IMR-90 (cell line): ENCODE measurements around the gene GDPD5. TPM values are rescaled to one million over a fixed set of nuclear protein-coding genes. Genes with fewer than 3 reads are reported as not detected.

Experiments
- ATAC-seq: fragments of 200-7000 bp; cut with Tn5 transposase; 2 replicates; pipeline ENCODE4 v1.9.1; 2020; ENCODE audit warnings: low read depth, mild to moderate bottlenecking, moderate library complexity
- BruUV-seq: library from RNA; stranded (reverse); fragments of 400-500 nt; replicated peaks from 2 replicates; lab custom pipeline; 2021; lab: Mats Ljungman, UMichigan
- CTCF ChIA-PET: fragments of 300-600 bp; formaldehyde crosslinking; extraction: SDS; loops from one replicate; lab custom pipeline; 2021; ENCODE audit warnings: antibody characterized with exemption; lab: Yijun Ruan, JAX
- POLR2A ChIA-PET: fragments of 300-600 bp; sonication (Branson Sonifier 250); formaldehyde crosslinking; loops from one replicate; lab custom pipeline; 2022; ENCODE audit warnings: antibody characterized with exemption; ENCODE audit not compliant: unreplicated experiment; lab: Charles Lee
- DNase-seq: peaks from one replicate; pipeline ENCODE4 v3.0.0; 2013
- H2AFZ ChIP-seq: replicated peaks from 2 replicates; pipeline ENCODE3; 2013; ENCODE audit warnings: low read length, mild to moderate bottlenecking; ENCODE audit not compliant: poor library complexity
- H2AK5ac ChIP-seq: 2 replicates; pipeline ENCODE4 v1.6.1; 2013; ENCODE audit warnings: low read depth, low read length, inconsistent platforms
- H2AK9ac ChIP-seq: replicated peaks from 2 replicates; pipeline ENCODE3; 2013; ENCODE audit warnings: mild to moderate bottlenecking, low read depth, low read length, moderate library complexity; ENCODE audit not compliant: poor library complexity
- H2BK120ac ChIP-seq: 2 replicates; pipeline ENCODE4 v1.6.1; 2013; ENCODE audit warnings: low read depth, low read length, inconsistent platforms
- H2BK15ac ChIP-seq: 3 replicates; pipeline ENCODE4 v1.6.1; 2013; ENCODE audit warnings: low read depth, low read length, inconsistent platforms
- H2BK20ac ChIP-seq: 2 replicates; pipeline ENCODE4 v1.6.1; 2013; ENCODE audit warnings: low read depth, mild to moderate bottlenecking, inconsistent platforms, low read length, moderate library complexity
- H2BK5ac ChIP-seq: 2 replicates; pipeline ENCODE4 v1.6.1; 2013; ENCODE audit warnings: mild to moderate bottlenecking, low read depth, low read length, inconsistent platforms; ENCODE audit not compliant: poor library complexity, severe bottlenecking
- H3K14ac ChIP-seq: replicated peaks from 2 replicates; pipeline ENCODE4 v1.6.1; 2013; ENCODE audit warnings: low read depth, low read length, inconsistent platforms
- H3K18ac ChIP-seq: 2 replicates; pipeline ENCODE4 v1.6.1; 2013; ENCODE audit warnings: low read depth, low read length, control low read depth
- H3K23ac ChIP-seq: 2 replicates; pipeline ENCODE4 v1.6.1; 2013; ENCODE audit warnings: low read depth, low read length, inconsistent platforms
- H3K27ac ChIP-seq: 2 replicates; pipeline ENCODE4 v1.5.1; 2013; ENCODE audit warnings: mild to moderate bottlenecking, control low read depth, low read length; ENCODE audit not compliant: insufficient read depth
- H3K27me3 ChIP-seq: 2 replicates; pipeline ENCODE4 v1.6.1; 2013; ENCODE audit warnings: low read length; ENCODE audit not compliant: control insufficient read depth, insufficient read depth
- H3K36me3 ChIP-seq: 2 replicates; pipeline ENCODE4 v1.6.1; 2013; ENCODE audit warnings: low read length, mixed read lengths; ENCODE audit not compliant: control insufficient read depth, insufficient read depth
- H3K4ac ChIP-seq: 2 replicates; pipeline ENCODE4 v1.6.1; 2013; ENCODE audit warnings: low read depth, low read length, inconsistent platforms
- H3K4me1 ChIP-seq: 2 replicates; pipeline ENCODE4 v1.6.1; 2013; ENCODE audit warnings: low read length, mixed read lengths; ENCODE audit not compliant: control insufficient read depth, insufficient read depth
- H3K4me2 ChIP-seq: 2 replicates; pipeline ENCODE4 v1.6.1; 2013; ENCODE audit warnings: low read depth, mild to moderate bottlenecking, control low read depth, low read length, moderate library complexity
- H3K4me3 ChIP-seq: 2 replicates; pipeline ENCODE4 v1.5.1; 2013; ENCODE audit warnings: low read depth, mild to moderate bottlenecking, control low read depth, low read length, moderate library complexity; ENCODE audit not compliant: insufficient read depth
- H3K56ac ChIP-seq: 2 replicates; pipeline ENCODE4 v1.6.1; 2013; ENCODE audit warnings: low read length, inconsistent platforms; ENCODE audit not compliant: insufficient read depth; ENCODE audit errors: extremely low read depth
- H3K79me1 ChIP-seq, 2 experiments: 2 replicates each; pipeline ENCODE4 v1.6.1; 2013; ENCODE audit warnings: low read length in 2 of 2, inconsistent platforms in 1 of 2, low read depth in 1 of 2
- H3K9ac ChIP-seq: 2 replicates; pipeline ENCODE4 v1.6.1; 2013; ENCODE audit warnings: low read depth, low read length, control low read depth
- H3K9me1 ChIP-seq: 2 replicates; pipeline ENCODE4 v1.6.1; 2013; ENCODE audit warnings: low read length, inconsistent platforms; ENCODE audit not compliant: insufficient read depth
- H3K9me3 ChIP-seq: 2 replicates; pipeline ENCODE4 v1.6.1; 2013; ENCODE audit warnings: low read length; ENCODE audit not compliant: control insufficient read depth, insufficient read depth
- H4K20me1 ChIP-seq: 2 replicates; pipeline ENCODE4 v1.6.1; 2013; ENCODE audit warnings: low read length, inconsistent platforms; ENCODE audit not compliant: insufficient read depth
- H4K5ac ChIP-seq: 2 replicates; pipeline ENCODE4 v1.6.1; 2013; ENCODE audit warnings: mild to moderate bottlenecking, low read depth, low read length, control low read depth
- H4K8ac ChIP-seq, 2 experiments: 2 replicates each; pipeline ENCODE4 v1.6.1; 2013; ENCODE audit warnings: low read depth in 2 of 2, low read length in 2 of 2, control low read depth in 1 of 2, inconsistent platforms in 1 of 2
- H4K91ac ChIP-seq: 2 replicates; pipeline ENCODE4 v1.6.1; 2013; ENCODE audit warnings: low read depth, low read length, inconsistent platforms; ENCODE audit not compliant: insufficient read depth
- BHLHE40 ChIP-seq: fragments of 150-350 bp; IDR thresholded peaks from 2 replicates; pipeline ENCODE4 v1.6.1; 2016; ENCODE audit warnings: mild to moderate bottlenecking, low read depth, low read length
- CEBPB ChIP-seq: IDR thresholded peaks from 2 replicates; pipeline ENCODE4 v1.6.1; 2012; ENCODE audit warnings: low read depth, low read length, improper control_type of control experiment
- CHD1 ChIP-seq: IDR thresholded peaks from 2 replicates; pipeline ENCODE4 v1.6.1; 2012; ENCODE audit warnings: low read depth, low read length, improper control_type of control experiment
- FOS ChIP-seq: fragments of 150-350 bp; IDR thresholded peaks from 2 replicates; pipeline ENCODE4 v1.6.1; 2016; ENCODE audit warnings: low read depth, low read length
- MAZ ChIP-seq: IDR thresholded peaks from 2 replicates; pipeline ENCODE4 v1.6.1; 2012; ENCODE audit warnings: low read depth, mild to moderate bottlenecking, low read length, improper control_type of control experiment, moderate library complexity, borderline replicate concordance
- MXI1 ChIP-seq: IDR thresholded peaks from 2 replicates; pipeline ENCODE4 v1.6.1; 2012; ENCODE audit warnings: low read depth, mild to moderate bottlenecking, low read length, moderate library complexity, borderline replicate concordance
- POLR2A ChIP-seq: IDR thresholded peaks from 2 replicates; pipeline ENCODE4 v1.6.1; 2012; ENCODE audit warnings: mild to moderate bottlenecking, low read depth, low read length
- RCOR1 ChIP-seq: IDR thresholded peaks from 2 replicates; pipeline ENCODE4 v1.6.1; 2012; ENCODE audit warnings: mild to moderate bottlenecking, low read length, improper control_type of control experiment; ENCODE audit not compliant: insufficient replicate concordance
- RFX5 ChIP-seq: IDR thresholded peaks from 2 replicates; pipeline ENCODE4 v1.8.0; 2012; ENCODE audit warnings: low read depth, mild to moderate bottlenecking, low read length, moderate library complexity
- WGBS, 2 experiments: methylation state at CpG; one replicate each; pipeline versions ENCODE4 v1.1.5 to v1.1.7; 2013; ENCODE audit warnings: missing lambda C conversion rate in 2 of 2; ENCODE audit not compliant: insufficient read length in 1 of 2; ENCODE audit errors: extremely low coverage in 2 of 2; 5-methylcytosine and 5-hydroxymethylcytosine counted together
- dilution Hi-C: fragments of 300-500 bp; cut with HindIII; formaldehyde crosslinking; loops from one replicate; pipeline ENCODE4 v1.14.3; 2018; ENCODE audit warnings: low sequenced_read_pairs; ENCODE audit not compliant: unreplicated experiment
- in situ Hi-C: fragments of 300-500 bp; cut with MboI; formaldehyde crosslinking; loops from 3 replicates; pipeline ENCODE4 v1.14.3; 2019; ENCODE audit warnings: low sequenced_read_pairs, inconsistent platforms, mixed read lengths
- intact Hi-C: fragments of 100-400 bp; cut with micrococcal nuclease; formaldehyde crosslinking; loops from 2 replicates; pipeline ENCODE4 v1.10.0; 2022
- polyA plus RNA-seq, 3 experiments: library from polyadenylated mRNA; depleted of rRNA; stranded (reverse); fragments of >200 nt; gene quantifications; 2 replicates each; pipeline ENCODE4 v1.2.3, GENCODE V29; 2012; ENCODE audit warnings: low replicate concordance in 1 of 3
- total RNA-seq: library from RNA; depleted of rRNA; stranded (reverse); fragments of >200 nt; gene quantifications from 2 replicates; pipeline ENCODE4 v1.2.3, GENCODE V29; 2012
- TF ChIP-seq, protein P1 (sequence below): fragments of 150-350 bp; IDR thresholded peaks from 2 replicates; pipeline ENCODE4 v1.6.1; 2017; ENCODE audit warnings: mild to moderate bottlenecking, antibody characterized with exemption, low read length, low read depth
- TF ChIP-seq, protein P2 (sequence below): conservative IDR thresholded peaks from 2 replicates; pipeline ENCODE4 v1.5.1; 2012; ENCODE audit warnings: mild to moderate bottlenecking, low read depth, low read length, improper control_type of control experiment

The GDPD5 gene
- total and polyA plus RNA-seq, 2 of the 4 experiments (the other 2 are of a cell fraction) = 2.0 to 7.9 TPM

- Histone ChIP-seq H3K36me3 (no peaks in the 10 kb centered on the region), H3K14ac (no peak overlapping the region), H3K56ac (no peak overlapping the region), H4K5ac (no peak overlapping the region), H2BK5ac (no peak overlapping the region), H3K4me2 (no peak overlapping the region), H2BK20ac (no peak overlapping the region), H3K4me1 (peaks cover 2% of the 10 kb centered on the region; the same call in 1 of the 2 replicates), H2AK9ac (no peak overlapping the region), H3K4me3 (no peak overlapping the region), H2BK120ac (no peak overlapping the region), H3K4ac (no peak overlapping the region), H3K18ac (no peak overlapping the region), H3K79me1 (no peaks in the 10 kb centered on the region; a peak in 2 of 4 replicates), H4K91ac (no peak overlapping the region), H3K9me3 (no peaks in the 10 kb centered on the region), H3K9me1 (no peaks in the 10 kb centered on the region), H2AK5ac (no peak overlapping the region), H3K27me3 (peaks cover 6% of the 10 kb centered on the region; the same call in 1 of the 2 replicates), H3K23ac (no peak overlapping the region), H4K8ac (no peak overlapping the region), H4K20me1 (no peaks in the 10 kb centered on the region; the same call in 1 of the 2 replicates), H2AFZ (no peak overlapping the region), H2BK15ac (no peak overlapping the region), H3K27ac (no peak overlapping the region), H3K9ac (no peak overlapping the region)
- BruUV-seq = no TSS peak
- TF ChIP-seq, protein P1, sequence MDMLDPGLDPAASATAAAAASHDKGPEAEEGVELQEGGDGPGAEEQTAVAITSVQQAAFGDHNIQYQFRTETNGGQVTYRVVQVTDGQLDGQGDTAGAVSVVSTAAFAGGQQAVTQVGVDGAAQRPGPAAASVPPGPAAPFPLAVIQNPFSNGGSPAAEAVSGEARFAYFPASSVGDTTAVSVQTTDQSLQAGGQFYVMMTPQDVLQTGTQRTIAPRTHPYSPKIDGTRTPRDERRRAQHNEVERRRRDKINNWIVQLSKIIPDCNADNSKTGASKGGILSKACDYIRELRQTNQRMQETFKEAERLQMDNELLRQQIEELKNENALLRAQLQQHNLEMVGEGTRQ = no peak
- TF ChIP-seq BHLHE40 (no peak), RCOR1 (no peak), POLR2A (no peak), CEBPB (no peak), MAZ (no peak), MXI1 (no peak), FOS (no peak), CHD1 (no peak), RFX5 (no peak)
- TF ChIP-seq, protein P2, sequence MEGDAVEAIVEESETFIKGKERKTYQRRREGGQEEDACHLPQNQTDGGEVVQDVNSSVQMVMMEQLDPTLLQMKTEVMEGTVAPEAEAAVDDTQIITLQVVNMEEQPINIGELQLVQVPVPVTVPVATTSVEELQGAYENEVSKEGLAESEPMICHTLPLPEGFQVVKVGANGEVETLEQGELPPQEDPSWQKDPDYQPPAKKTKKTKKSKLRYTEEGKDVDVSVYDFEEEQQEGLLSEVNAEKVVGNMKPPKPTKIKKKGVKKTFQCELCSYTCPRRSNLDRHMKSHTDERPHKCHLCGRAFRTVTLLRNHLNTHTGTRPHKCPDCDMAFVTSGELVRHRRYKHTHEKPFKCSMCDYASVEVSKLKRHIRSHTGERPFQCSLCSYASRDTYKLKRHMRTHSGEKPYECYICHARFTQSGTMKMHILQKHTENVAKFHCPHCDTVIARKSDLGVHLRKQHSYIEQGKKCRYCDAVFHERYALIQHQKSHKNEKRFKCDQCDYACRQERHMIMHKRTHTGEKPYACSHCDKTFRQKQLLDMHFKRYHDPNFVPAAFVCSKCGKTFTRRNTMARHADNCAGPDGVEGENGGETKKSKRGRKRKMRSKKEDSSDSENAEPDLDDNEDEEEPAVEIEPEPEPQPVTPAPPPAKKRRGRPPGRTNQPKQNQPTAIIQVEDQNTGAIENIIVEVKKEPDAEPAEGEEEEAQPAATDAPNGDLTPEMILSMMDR = no peak
- POLR2A ChIA-PET = no interaction called here
- 93% methylated on average over 2 of the region's 3 CpGs; no CpG with 5 or more reads in 1 of the 2 experiments for WGBS, 2 experiments
- intact Hi-C loops = loop anchor here (5.0 kb wide), 1 partner anchor 248 kb away; no protein-coding TSS in a partner anchor
- in situ Hi-C loops = loop anchor here (5.0 to 25.0 kb wide), 2 partner anchors 83 to 243 kb away; no protein-coding TSS in a partner anchor
- DNase-seq (no peak), ATAC-seq (no peak)
- CTCF ChIA-PET = interaction anchor here (2.1 to 3.4 kb wide), 2 partner anchors 85 to 142 kb away, joined by 9 to 24 read pairs; no protein-coding TSS in a partner anchor
- dilution Hi-C loops = no loop called here
These were observed 4.8 kb upstream of the GDPD5 start for GRCh38 chr11:75530577-75530976.
